H1 (cell line): ENCODE data around the gene RMDN2. TPM values are rescaled to one million over a fixed set of nuclear protein-coding genes. Genes with fewer than 3 reads are reported as not detected.
A peak's percentile ranks its signal among the peaks of the same experiment; 100 is the strongest.

Source experiments
- CTCF ChIA-PET: fragments of 300-600 bp; sonication (Branson Sonifier 250); formaldehyde crosslinking; loops from one replicate; lab custom pipeline; 2021; ENCODE audit not compliant: partially characterized antibody; lab: Charles Lee
- POLR2A ChIA-PET: fragments of 300-600 bp; sonication (Branson Sonifier 250); formaldehyde crosslinking; loops from one replicate; lab custom pipeline; 2021; ENCODE audit warnings: inconsistent platforms; ENCODE audit not compliant: partially characterized antibody; lab: Charles Lee
- DNase-seq, 2 experiments: peaks; one replicate each; pipeline versions ENCODE4 v3.0.0 to v3.0.0-alpha.2; 2010 to 2022; ENCODE audit warnings: low spot score in 2 of 2, low read depth in 1 of 2, mixed read lengths in 1 of 2
- FAIRE-seq: peaks from 2 replicates; lab custom pipeline; 2011; peaks lifted over from hg19 to GRCh38; lab: Jason Lieb, UNC
- H2AFZ ChIP-seq: 2 replicates; pipeline ENCODE4 v1.8.1; 2012; ENCODE audit warnings: low read length, inconsistent platforms
- H2AK5ac ChIP-seq: 2 replicates; pipeline ENCODE4 v1.6.1; 2013; ENCODE audit warnings: low read depth, low read length
- H2BK120ac ChIP-seq: replicated peaks from 2 replicates; pipeline ENCODE3; 2013; ENCODE audit warnings: low read depth, low read length, inconsistent platforms
- H2BK12ac ChIP-seq: 2 replicates; pipeline ENCODE4 v1.6.1; 2013; ENCODE audit warnings: low read depth, low read length
- H2BK15ac ChIP-seq: 2 replicates; pipeline ENCODE4 v1.6.1; 2013; ENCODE audit warnings: low read length
- H2BK20ac ChIP-seq: 2 replicates; pipeline ENCODE4 v1.6.1; 2013; ENCODE audit warnings: low read length
- H2BK5ac ChIP-seq: 2 replicates; pipeline ENCODE4 v1.6.1; 2013; ENCODE audit warnings: low read depth, low read length
- H3K14ac ChIP-seq: 2 replicates; pipeline ENCODE4 v1.6.1; 2013; ENCODE audit warnings: inconsistent platforms; ENCODE audit not compliant: insufficient read length
- H3K18ac ChIP-seq: 2 replicates; pipeline ENCODE4 v1.6.1; 2013; ENCODE audit warnings: low read length; ENCODE audit errors: extremely low read depth
- H3K23ac ChIP-seq: 2 replicates; pipeline ENCODE4 v1.6.1; 2013; ENCODE audit warnings: inconsistent platforms; ENCODE audit not compliant: insufficient read length
- H3K23me2 ChIP-seq: 2 replicates; pipeline ENCODE4 v1.6.1; 2013; ENCODE audit warnings: low read depth, low read length
- H3K27ac ChIP-seq: 2 replicates; pipeline ENCODE4 v1.6.1; 2011; ENCODE audit warnings: low read depth, low read length, inconsistent platforms
- H3K27me3 ChIP-seq, 4 experiments: replicated peaks in 1 of 4; 1 replicate in 1 of 4; 2 replicates in 3 of 4; pipeline versions ENCODE4 v1.6.1 to v1.8.1; 2011 to 2013; ENCODE audit warnings: low read length in 3 of 4, mild to moderate bottlenecking in 3 of 4, inconsistent platforms in 2 of 4, mixed read lengths in 2 of 4, moderate library complexity in 1 of 4; ENCODE audit not compliant: control insufficient read depth in 3 of 4, insufficient read depth in 3 of 4; ENCODE audit errors: extremely low read depth in 1 of 4
- H3K36me3 ChIP-seq, 4 experiments: 2 replicates each; pipeline versions ENCODE4 v1.6.1 to v1.8.1; 2011 to 2013; ENCODE audit warnings: mild to moderate bottlenecking in 4 of 4, low read length in 3 of 4, moderate library complexity in 2 of 4, control low read depth in 1 of 4, inconsistent platforms in 1 of 4; ENCODE audit not compliant: insufficient read depth in 4 of 4, control insufficient read depth in 2 of 4
- H3K4ac ChIP-seq: replicated peaks from 2 replicates; pipeline ENCODE3; 2013; ENCODE audit warnings: low read length, low read depth, mixed read lengths, inconsistent platforms; ENCODE audit not compliant: insufficient read length
- H3K4me1 ChIP-seq, 4 experiments: replicated peaks in 1 of 4; 1 replicate in 1 of 4; 2 replicates in 3 of 4; pipeline versions ENCODE4 v1.6.1 to v1.8.1; 2011 to 2013; ENCODE audit warnings: low read length in 3 of 4, inconsistent platforms in 2 of 4, mixed read lengths in 1 of 4; ENCODE audit not compliant: insufficient read depth in 4 of 4, control insufficient read depth in 3 of 4
- H3K4me2 ChIP-seq, 2 experiments: 2 replicates each; pipeline versions ENCODE4 v1.6.1 to v1.8.1; 2011 to 2013; ENCODE audit warnings: low read depth in 2 of 2, low read length in 2 of 2, control low read depth in 1 of 2, inconsistent platforms in 1 of 2, mild to moderate bottlenecking in 1 of 2; ENCODE audit not compliant: insufficient read depth in 1 of 2
- H3K4me3 ChIP-seq, 4 experiments: fragments of 200-600, 300-600 bp in 1 of 4; sonication (generic), shearing (Covaris generic), sonication (Bioruptor Twin) in 1 of 4; 2 replicates each; pipeline versions ENCODE4 v1.5.1 to v1.8.1; 2011 to 2016; ENCODE audit warnings: low read length in 4 of 4, low read depth in 3 of 4, control low read depth in 2 of 4, inconsistent platforms in 2 of 4, mild to moderate bottlenecking in 2 of 4, mixed read lengths in 1 of 4, moderate library complexity in 1 of 4; ENCODE audit not compliant: insufficient read depth in 2 of 4; ENCODE audit errors: extremely low read depth in 1 of 4
- H3K56ac ChIP-seq: replicated peaks from 2 replicates; pipeline ENCODE3; 2013; ENCODE audit warnings: low read depth, mild to moderate bottlenecking, mixed read lengths, low read length, inconsistent platforms; ENCODE audit not compliant: insufficient read length
- H3K79me1 ChIP-seq: 2 replicates; pipeline ENCODE4 v1.6.1; 2013; ENCODE audit warnings: low read depth, low read length, control low read depth
- H3K79me2 ChIP-seq, 2 experiments: 2 replicates each; pipeline versions ENCODE4 v1.6.1 to v1.8.1; 2012 to 2013; ENCODE audit warnings: low read length in 2 of 2, mild to moderate bottlenecking in 2 of 2, inconsistent platforms in 1 of 2; ENCODE audit not compliant: insufficient read depth in 2 of 2, control insufficient read depth in 1 of 2
- H3K9ac ChIP-seq, 4 experiments: replicated peaks in 1 of 4; 1 replicate in 1 of 4; 2 replicates in 3 of 4; pipeline versions ENCODE4 v1.6.1 to v1.8.1; 2011 to 2013; ENCODE audit warnings: low read depth in 3 of 4, low read length in 3 of 4, control low read depth in 2 of 4, mild to moderate bottlenecking in 2 of 4, moderate library complexity in 2 of 4, inconsistent platforms in 1 of 4; ENCODE audit errors: extremely low read depth in 1 of 4
- H3K9me3 ChIP-seq, 2 experiments: 2 replicates each; pipeline versions ENCODE4 v1.6.1 to v1.8.1; 2012 to 2013; ENCODE audit warnings: mild to moderate bottlenecking in 2 of 2, moderate library complexity in 2 of 2, control low read depth in 1 of 2, inconsistent platforms in 1 of 2, low read depth in 1 of 2, low read length in 1 of 2, mixed read lengths in 1 of 2; ENCODE audit not compliant: insufficient read depth in 2 of 2
- H4K20me1 ChIP-seq, 2 experiments: replicated peaks in 1 of 2; 2 replicates each; pipeline versions ENCODE3 to v1.8.1; 2011 to 2013; ENCODE audit warnings: inconsistent platforms in 2 of 2, low read length in 2 of 2, mild to moderate bottlenecking in 1 of 2; ENCODE audit not compliant: insufficient read depth in 2 of 2, control insufficient read depth in 1 of 2
- H4K5ac ChIP-seq: 2 replicates; pipeline ENCODE4 v1.6.1; 2013; ENCODE audit warnings: low read length, low read depth, mixed read lengths, inconsistent platforms; ENCODE audit not compliant: insufficient read length
- H4K8ac ChIP-seq: 2 replicates; pipeline ENCODE4 v1.8.0; 2013; ENCODE audit warnings: mild to moderate bottlenecking, moderate library complexity, low read length, inconsistent platforms; ENCODE audit not compliant: insufficient read depth; ENCODE audit errors: extremely low read depth
- H4K91ac ChIP-seq: replicated peaks from 2 replicates; pipeline ENCODE3; 2013; ENCODE audit warnings: low read length, mixed read lengths, inconsistent platforms; ENCODE audit not compliant: insufficient read length
- ATF3 ChIP-seq: IDR thresholded peaks from 2 replicates; pipeline ENCODE4 v1.6.1; 2011; ENCODE audit warnings: low read depth, mild to moderate bottlenecking, low read length; ENCODE audit not compliant: insufficient read depth
- CBX5 ChIP-seq: fragments of 300-800, 300-1000 bp; sonication (generic); IDR thresholded peaks from 2 replicates; pipeline ENCODE4 v1.7.1; 2016; ENCODE audit warnings: antibody characterized with exemption, low read length, low read depth
- CBX8 ChIP-seq: fragments of 300-800, 300-1000 bp; sonication (generic); IDR thresholded peaks from 2 replicates; pipeline ENCODE4 v1.7.1; 2016; ENCODE audit warnings: low read depth, low read length, borderline replicate concordance
- CEBPB ChIP-seq: IDR thresholded peaks from 2 replicates; pipeline ENCODE4 v1.6.1; 2012; ENCODE audit warnings: low read depth, low read length
- GTF2F1 ChIP-seq: IDR thresholded peaks from 2 replicates; pipeline ENCODE4 v1.6.1; 2012; ENCODE audit warnings: low read depth, low read length, improper control_type of control experiment, borderline replicate concordance
- HDAC2 ChIP-seq, 2 experiments: fragments of 300-600 bp in 1 of 2; sonication (generic) in 1 of 2; IDR thresholded peaks; 2 replicates each; pipeline ENCODE4 v1.6.1; 2011 to 2012; ENCODE audit warnings: low read depth in 2 of 2, low read length in 2 of 2, mild to moderate bottlenecking in 2 of 2, moderate library complexity in 2 of 2, borderline replicate concordance in 1 of 2, inconsistent platforms in 1 of 2
- KDM4A ChIP-seq: IDR thresholded peaks from one replicate; pipeline ENCODE4 v1.7.1; 2012; ENCODE audit warnings: low read depth, mild to moderate bottlenecking, moderate library complexity, low read length, inconsistent platforms; ENCODE audit not compliant: severe bottlenecking
- NANOG ChIP-seq: IDR thresholded peaks from 2 replicates; pipeline ENCODE4 v1.6.1; 2011; ENCODE audit warnings: low read length, low read depth, mild to moderate bottlenecking, inconsistent platforms; ENCODE audit not compliant: insufficient read depth, poor library complexity, severe bottlenecking
- NRF1 ChIP-seq: IDR thresholded peaks from 2 replicates; pipeline ENCODE4 v1.6.1; 2011; ENCODE audit warnings: mild to moderate bottlenecking, low read depth, low read length, improper control_type of control experiment
- RBBP5 ChIP-seq: IDR thresholded peaks from 2 replicates; pipeline ENCODE4 v1.7.1; 2012; ENCODE audit warnings: low read depth, mild to moderate bottlenecking, inconsistent platforms, low read length, moderate library complexity, borderline replicate concordance
- TAF7 ChIP-seq: optimal IDR thresholded peaks from 2 replicates; pipeline ENCODE3; 2011; ENCODE audit warnings: low read depth, mild to moderate bottlenecking, inconsistent platforms, low read length, moderate library complexity, borderline replicate concordance
- TCF12 ChIP-seq: IDR thresholded peaks from 2 replicates; pipeline ENCODE4 v1.6.1; 2011; ENCODE audit warnings: low read depth, mild to moderate bottlenecking, low read length
- WGBS, 2 experiments: shearing (Covaris generic) in 1 of 2; methylation state at CpG; one replicate each; pipeline versions ENCODE4 v1.1.6 to v1.1.7; 2013 to 2015; ENCODE audit warnings: low lambda C conversion rate in 2 of 2, mixed read lengths in 2 of 2, inconsistent platforms in 1 of 2, low coverage in 1 of 2, missing lambda C conversion rate in 1 of 2; ENCODE audit not compliant: insufficient replicate concordance in 2 of 2, insufficient coverage in 1 of 2, insufficient read length in 1 of 2; ENCODE audit errors: extremely low coverage in 1 of 2, missing lambda C conversion rate in 1 of 2; 5-methylcytosine and 5-hydroxymethylcytosine counted together
- polyA plus RNA-seq, 7 experiments: library from polyadenylated mRNA; depleted of rRNA in 3 of 7; stranded (reverse) in 5 of 7; unstranded in 2 of 7; fragments of >200 nt in 5 of 7; fragments of 200-250 nt in 2 of 7; gene quantifications; 1 replicate in 5 of 7; 2 replicates in 1 of 7; 4 replicates in 1 of 7; pipeline versions ENCODE4 v1.2.1 to v1.2.3, GENCODE V29; 2011 to 2013; ENCODE audit warnings: missing spikeins in 2 of 7, mixed read lengths in 2 of 7
- total RNA-seq: library from RNA; stranded (reverse); fragmentation: NEBNext Ultra II Directional; extraction: Animal tissue kit (Norgen Biotek cat#: 25700); gene quantifications from 2 replicates; pipeline ENCODE4 v1.2.1, GENCODE V29; 2021

RMDN2 gene
- total and polyA plus RNA-seq, 2 of the 8 experiments (the other 6 are each of a cell fraction or from before 2014, with no cell fraction given), result 0.53 to 3.0 TPM

- H3K14ac ChIP-seq, result no peak overlapping the region
- H3K36me3 ChIP-seq, result no peaks in the 10 kb centered on the region
- H3K4ac ChIP-seq, result no peak overlapping the region
- H2BK120ac ChIP-seq, result no peak overlapping the region
- no peak overlapping the region for H3K27ac ChIP-seq
- H4K91ac ChIP-seq, result no peak overlapping the region
- no peaks in the 10 kb centered on the region for H4K20me1 ChIP-seq
- peak overlapping the region; percentile 100; the same call in 1 of the 2 replicates for H2AFZ ChIP-seq
- no peak overlapping the region; the same call in 1 of the 2 replicates for H2BK15ac ChIP-seq
- H3K4me1 ChIP-seq, result peaks cover 0 to 3% (median 3%) of the 10 kb centered on the region in 4 experiments; a peak in 3 of 7 replicates
- peak overlapping the region in 3 of 4 experiments; percentile 26 to 53 (median 32); a peak in 5 of 8 replicates for H3K4me3 ChIP-seq
- CTCF ChIA-PET, result interaction anchor here (0.6 to 2.6 kb wide), 9 partner anchors 8 to 956 kb away, joined by 3 to 11 read pairs (median 5); no protein-coding TSS in a partner anchor
- H3K27me3 ChIP-seq, result peaks cover 0 to 12% (median 5%) of the 10 kb centered on the region in 4 experiments; a peak in 6 of 7 replicates
- peak overlapping the region; percentile 10; the same call in 1 of the 2 replicates for H2BK12ac ChIP-seq
- H2AK5ac ChIP-seq, result no peak overlapping the region
- H3K4me2 ChIP-seq, result peak overlapping the region; percentile 71 to 77
- H3K23me2 ChIP-seq, result peaks cover 1% of the 10 kb centered on the region; the same call in 1 of the 2 replicates
- POLR2A ChIA-PET, result no interaction called here
- no peak overlapping the region for H2BK5ac ChIP-seq
- no peak overlapping the region; the same call in 1 of the 2 replicates for H4K8ac ChIP-seq
- H3K18ac ChIP-seq, result peak overlapping the region; percentile 15; the same call in 1 of the 2 replicates
- DNase-seq (no peak), FAIRE-seq (no peak)
- no peak overlapping the region for H3K9ac ChIP-seq
- no peak overlapping the region for H3K23ac ChIP-seq
- no peaks in the 10 kb centered on the region for H3K79me2 ChIP-seq
- no peak overlapping the region for H2BK20ac ChIP-seq
- H3K56ac ChIP-seq, result no peak overlapping the region
- WGBS, 2 experiments, result 89% methylated on average over 5 of the region's 5 CpGs; no CpG with 5 or more reads in 1 of the 2 experiments
- H3K79me1 ChIP-seq, result no peaks in the 10 kb centered on the region
- H3K9me3 ChIP-seq, result no peaks in the 10 kb centered on the region
- H4K5ac ChIP-seq, result no peak overlapping the region
- TF ChIP-seq ATF3 (no peak), NRF1 (no peak), CEBPB (no peak), GTF2F1 (no peak), NANOG (no peak), HDAC2 (IDR thresholded peaks at IDR 0.05; ENCODE audit: borderline replicate concordance in 1 of 2, low read depth in 2 of 2, low read length in 2 of 2) (no peak), KDM4A (no peak), TCF12 (no peak), CBX5 (no peak), RBBP5 (no peak), TAF7 (no peak), CBX8 (no peak)
Measured at GRCh38 chr2:38038682-38039081, 113.6 kb downstream of the RMDN2 start.
